ENCODE data around the gene TBC1D3B.

Gene TBC1D3B

GRCh38 chr17:36152639-36153120 lies 23.8 kb downstream of the TBC1D3B start:
- no peaks in the 10 kb centered on the region for H3K9me3 Mint-ChIP-seq
- no peak overlapping the region for H3K27ac Mint-ChIP-seq
- H3K4me1 Mint-ChIP-seq (ENCODE audit: low read depth): peaks cover 29% of the 10 kb centered on the region
- no peaks in the 10 kb centered on the region for H3K36me3 Mint-ChIP-seq (ENCODE audit: low read depth)
- H3K4me3 Mint-ChIP-seq: no peak overlapping the region
- H3K27me3 Mint-ChIP-seq: peaks cover 64% of the 10 kb centered on the region

- peaks cover 62% of the 10 kb centered on the region for H3K27me3 Mint-ChIP-seq
- H3K4me1 Mint-ChIP-seq (ENCODE audit: low read depth): peaks cover 31% of the 10 kb centered on the region
- H3K4me3 Mint-ChIP-seq: no peak overlapping the region
- no peaks in the 10 kb centered on the region for H3K9me3 Mint-ChIP-seq
- no peaks in the 10 kb centered on the region for H3K36me3 Mint-ChIP-seq (ENCODE audit: low read depth)
- no peak overlapping the region for H3K27ac Mint-ChIP-seq
These were observed 24.4 kb downstream of the TBC1D3B start for GRCh38 chr17:36151891-36152638.

- Mint-ChIP-seq H3K4me3 (no peak overlapping the region), H3K27me3 (peaks cover 54% of the 10 kb centered on the region), H3K4me1 (ENCODE audit: low read depth) (peaks cover 36% of the 10 kb centered on the region), H3K36me3 (ENCODE audit: low read depth) (no peaks in the 10 kb centered on the region), H3K9me3 (no peaks in the 10 kb centered on the region), H3K27ac (no peak overlapping the region)
These were observed 27.1 kb downstream of the TBC1D3B start for GRCh38 chr17:36149296-36149820.

GRCh38 chr17:36148559-36149295 lies 27.7 kb downstream of the TBC1D3B start:
- Mint-ChIP-seq H3K27me3 (peaks cover 48% of the 10 kb centered on the region), H3K4me1 (ENCODE audit: low read depth) (peaks cover 29% of the 10 kb centered on the region), H3K4me3 (peak overlapping the region; percentile 13), H3K36me3 (ENCODE audit: low read depth) (no peaks in the 10 kb centered on the region), H3K27ac (no peak overlapping the region), H3K9me3 (no peaks in the 10 kb centered on the region)

- Mint-ChIP-seq H3K4me3 (no peak overlapping the region), H3K27ac (no peak overlapping the region), H3K4me1 (ENCODE audit: low read depth) (peaks cover 23% of the 10 kb centered on the region), H3K9me3 (no peaks in the 10 kb centered on the region), H3K36me3 (ENCODE audit: low read depth) (no peaks in the 10 kb centered on the region), H3K27me3 (peaks cover 38% of the 10 kb centered on the region)
These were observed 28.8 kb downstream of the TBC1D3B start for GRCh38 chr17:36147601-36148000.

GRCh38 chr17:36144981-36145729 lies 31.3 kb downstream of the TBC1D3B start:
- H3K4me1 Mint-ChIP-seq (ENCODE audit: low read depth): peaks cover 26% of the 10 kb centered on the region
- no peak overlapping the region for H3K27ac Mint-ChIP-seq
- H3K9me3 Mint-ChIP-seq: no peaks in the 10 kb centered on the region
- no peaks in the 10 kb centered on the region for H3K36me3 Mint-ChIP-seq (ENCODE audit: low read depth)
- H3K4me3 Mint-ChIP-seq: no peak overlapping the region
- peaks cover 20% of the 10 kb centered on the region for H3K27me3 Mint-ChIP-seq

GRCh38 chr17:36144014-36144413 lies 32.4 kb downstream of the TBC1D3B start:
- peaks cover 12% of the 10 kb centered on the region for H3K27me3 Mint-ChIP-seq
- no peaks in the 10 kb centered on the region for H3K9me3 Mint-ChIP-seq
- H3K36me3 Mint-ChIP-seq (ENCODE audit: low read depth): no peaks in the 10 kb centered on the region
- no peak overlapping the region for H3K4me3 Mint-ChIP-seq
- peaks cover 20% of the 10 kb centered on the region for H3K4me1 Mint-ChIP-seq (ENCODE audit: low read depth)
- H3K27ac Mint-ChIP-seq: no peak overlapping the region

- Mint-ChIP-seq H3K4me1 (ENCODE audit: low read depth) (peaks cover 14% of the 10 kb centered on the region), H3K27me3 (peaks cover 14% of the 10 kb centered on the region), H3K4me3 (no peak overlapping the region), H3K36me3 (ENCODE audit: low read depth) (peaks cover 4% of the 10 kb centered on the region), H3K27ac (no peak overlapping the region), H3K9me3 (peaks cover 5% of the 10 kb centered on the region)
These were observed 33.6 kb downstream of the TBC1D3B start for GRCh38 chr17:36142806-36143205.

GRCh38 chr17:36142235-36142634 lies 34.2 kb downstream of the TBC1D3B start:
- peaks cover 7% of the 10 kb centered on the region for H3K36me3 Mint-ChIP-seq (ENCODE audit: low read depth)
- peaks cover 12% of the 10 kb centered on the region for H3K4me1 Mint-ChIP-seq (ENCODE audit: low read depth)
- peaks cover 8% of the 10 kb centered on the region for H3K9me3 Mint-ChIP-seq
- no peak overlapping the region for H3K27ac Mint-ChIP-seq
- peaks cover 14% of the 10 kb centered on the region for H3K27me3 Mint-ChIP-seq
- no peak overlapping the region for H3K4me3 Mint-ChIP-seq

GRCh38 chr17:36136439-36136838 lies 40.0 kb downstream of the TBC1D3B start:
- H3K4me3 Mint-ChIP-seq: no peak overlapping the region
- no peak overlapping the region for H3K27ac Mint-ChIP-seq
- peaks cover 12% of the 10 kb centered on the region for H3K9me3 Mint-ChIP-seq
- H3K36me3 Mint-ChIP-seq (ENCODE audit: low read depth): peaks cover 8% of the 10 kb centered on the region
- H3K4me1 Mint-ChIP-seq (ENCODE audit: low read depth): peaks cover 14% of the 10 kb centered on the region
- H3K27me3 Mint-ChIP-seq: peaks cover 39% of the 10 kb centered on the region

- H3K9me3 Mint-ChIP-seq: peaks cover 12% of the 10 kb centered on the region
- H3K4me3 Mint-ChIP-seq: no peak overlapping the region
- peaks cover 8% of the 10 kb centered on the region for H3K36me3 Mint-ChIP-seq (ENCODE audit: low read depth)
- peaks cover 41% of the 10 kb centered on the region for H3K27me3 Mint-ChIP-seq
- no peak overlapping the region for H3K27ac Mint-ChIP-seq
- H3K4me1 Mint-ChIP-seq (ENCODE audit: low read depth): peaks cover 11% of the 10 kb centered on the region
These were observed 40.4 kb downstream of the TBC1D3B start for GRCh38 chr17:36136036-36136435.

- Mint-ChIP-seq H3K27ac (no peak overlapping the region), H3K36me3 (ENCODE audit: low read depth) (peaks cover 8% of the 10 kb centered on the region)
These were observed 41.0 kb downstream of the TBC1D3B start for GRCh38 chr17:36135465-36135864.

GRCh38 chr17:36133602-36134236 lies 42.7 kb downstream of the TBC1D3B start:
- Mint-ChIP-seq H3K27ac (no peak overlapping the region), H3K4me1 (ENCODE audit: low read depth) (peaks cover 11% of the 10 kb centered on the region), H3K27me3 (peaks cover 52% of the 10 kb centered on the region), H3K9me3 (peaks cover 12% of the 10 kb centered on the region), H3K36me3 (ENCODE audit: low read depth) (peaks cover 8% of the 10 kb centered on the region), H3K4me3 (no peak overlapping the region)

More at GRCh38 chr17:36135465-36135864, 41.0 kb downstream of the TBC1D3B start:
- Mint-ChIP-seq H3K27me3 (peaks cover 38% of the 10 kb centered on the region), H3K4me1 (ENCODE audit: low read depth) (peaks cover 11% of the 10 kb centered on the region), H3K9me3 (peaks cover 12% of the 10 kb centered on the region), H3K4me3 (no peak overlapping the region)

GRCh38 chr17:36132421-36132831 lies 44.0 kb downstream of the TBC1D3B start:
- Mint-ChIP-seq H3K36me3 (ENCODE audit: low read depth) (peaks cover 3% of the 10 kb centered on the region), H3K9me3 (peaks cover 6% of the 10 kb centered on the region), H3K4me3 (no peak overlapping the region), H3K27ac (no peak overlapping the region), H3K27me3 (peaks cover 51% of the 10 kb centered on the region), H3K4me1 (ENCODE audit: low read depth) (peaks cover 20% of the 10 kb centered on the region)

Data from stimulated activated naive CD8-positive, alpha-beta T cell treated with anti-CD3 and anti-CD28 coated beads, Interleukin-15, Interleukin-2, amounts not matched to agents 100 ng/mL and 50 ng/mL, for 24 hours (primary cell).